Cardiac septum (tissue), 1 donor: ENCODE data around the gene STXBP1. TPM values are rescaled to one million over a fixed set of nuclear protein-coding genes. Genes with fewer than 3 reads are reported as not detected.

ENCODE experiments used
- DNase-seq: peaks from one replicate; pipeline ENCODE4 v3.0.0-alpha.2; 2020; ENCODE audit warnings: low spot score
- intact Hi-C: fragments of 100-400 bp; cut with DNase I; formaldehyde crosslinking; loops from one replicate; pipeline ENCODE4 v1.14.0; 2022
- total RNA-seq: library from RNA; stranded (reverse); fragmentation: NEBNext Ultra II Directional; extraction: Animal tissue kit (Norgen Biotek cat#: 25700); gene quantifications from one replicate; pipeline ENCODE4 v1.2.1, GENCODE V29; 2021
- donor health status: DM: no; HTN: no; CAD: no.

STXBP1 gene
- total RNA-seq, 1 donor from 2014 or later = 46.6 TPM

DNA sequence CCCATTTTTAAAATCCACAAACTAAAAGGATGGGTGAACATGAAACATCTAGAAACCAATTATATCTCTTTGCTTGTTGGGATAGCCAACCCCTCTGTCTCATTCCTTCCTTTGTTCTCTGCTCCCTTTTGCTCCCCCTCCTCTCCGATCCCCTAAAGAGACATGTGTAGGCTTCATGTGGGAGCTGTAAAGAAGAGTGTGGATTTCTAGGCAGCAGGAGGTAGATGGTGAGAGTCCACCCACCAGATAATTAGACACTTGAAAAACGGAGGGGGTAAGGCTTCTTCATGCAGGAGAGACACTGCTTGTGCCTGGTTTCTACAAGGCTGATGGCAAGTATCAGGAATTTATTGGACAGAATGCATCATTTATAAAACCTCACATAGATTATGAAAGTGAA lies 67.4 kb downstream of the STXBP1 start:
- DNase-seq = no peak
- intact Hi-C loops = no loop called here

DNA sequence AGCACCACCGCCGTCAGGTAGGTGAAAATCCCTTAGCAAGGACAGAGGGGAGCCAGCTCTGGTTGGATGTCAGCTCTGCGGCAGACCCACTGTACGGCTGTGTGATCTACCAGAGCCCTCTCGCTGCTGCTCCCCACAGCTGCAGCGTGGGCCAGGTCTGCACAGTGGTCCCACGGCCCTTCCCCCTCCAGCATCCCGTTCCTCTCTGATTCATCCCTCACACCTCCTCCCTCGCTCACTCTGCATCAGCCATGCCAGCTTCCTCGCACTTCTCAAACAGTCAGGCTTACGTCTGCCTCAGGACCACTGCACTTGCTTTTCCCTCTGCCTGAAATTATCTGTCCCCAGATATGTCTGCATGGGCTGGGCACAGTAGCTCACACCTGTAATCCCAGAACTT lies 68.1 kb downstream of the STXBP1 start:
- DNase-seq = no peak
- intact Hi-C loops = no loop called here

DNA sequence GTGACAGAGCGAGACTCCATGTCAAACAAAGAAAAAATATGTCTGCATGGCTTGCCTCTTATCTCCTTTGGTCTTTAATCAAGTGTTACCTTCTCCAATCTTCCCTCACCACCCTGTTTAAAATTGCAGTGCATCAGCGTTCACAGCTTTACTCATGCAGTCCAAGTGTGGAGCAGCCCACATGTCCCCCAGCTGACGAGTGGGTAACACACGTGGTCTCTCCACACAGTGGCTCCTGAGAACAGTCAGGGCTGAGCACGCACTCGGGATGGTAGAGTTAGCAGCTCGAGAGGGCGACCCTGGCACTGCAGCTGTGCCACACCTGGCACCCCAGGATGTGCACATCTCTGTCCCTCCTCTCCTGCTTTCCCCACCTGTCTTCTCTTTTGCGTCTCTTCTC lies 68.8 kb downstream of the STXBP1 start:
- DNase-seq = no peak
- intact Hi-C loops = no loop called here

DNA sequence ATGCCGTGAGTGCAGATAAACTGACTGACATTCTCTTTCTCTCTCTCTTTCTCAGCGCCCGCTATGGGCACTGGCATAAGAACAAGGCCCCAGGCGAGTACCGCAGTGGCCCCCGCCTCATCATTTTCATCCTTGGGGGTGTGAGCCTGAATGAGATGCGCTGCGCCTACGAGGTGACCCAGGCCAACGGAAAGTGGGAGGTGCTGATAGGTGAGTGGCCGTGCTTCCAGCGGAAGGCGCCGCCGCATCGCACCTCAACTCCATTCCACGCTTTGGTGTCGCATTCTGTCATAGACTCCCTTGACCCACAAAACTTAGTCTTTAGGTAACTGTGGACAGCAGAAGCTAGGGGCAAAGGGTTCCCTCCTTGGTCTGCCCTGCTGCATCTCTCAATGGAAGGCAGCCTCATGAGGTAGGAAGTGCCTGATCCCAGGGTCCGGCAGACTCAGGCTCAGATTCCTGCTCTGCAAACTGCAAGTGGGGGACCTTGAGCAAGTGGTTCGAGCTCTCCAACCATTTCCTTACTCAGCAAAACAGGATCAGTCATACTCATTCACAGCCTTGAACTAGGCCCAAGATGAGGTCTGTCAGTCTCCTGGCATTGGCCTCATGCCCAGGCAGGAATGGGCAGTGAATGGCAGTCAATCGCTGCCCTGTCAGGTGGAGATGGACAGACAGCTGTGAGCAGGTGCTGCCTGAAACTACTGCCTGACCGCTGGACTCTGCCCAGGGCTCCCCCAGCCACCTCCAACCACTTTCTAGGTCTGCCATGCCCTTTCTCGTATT lies 70.5 kb downstream of the STXBP1 start:
- no peak for DNase-seq
- intact Hi-C loops = no loop called here

DNA sequence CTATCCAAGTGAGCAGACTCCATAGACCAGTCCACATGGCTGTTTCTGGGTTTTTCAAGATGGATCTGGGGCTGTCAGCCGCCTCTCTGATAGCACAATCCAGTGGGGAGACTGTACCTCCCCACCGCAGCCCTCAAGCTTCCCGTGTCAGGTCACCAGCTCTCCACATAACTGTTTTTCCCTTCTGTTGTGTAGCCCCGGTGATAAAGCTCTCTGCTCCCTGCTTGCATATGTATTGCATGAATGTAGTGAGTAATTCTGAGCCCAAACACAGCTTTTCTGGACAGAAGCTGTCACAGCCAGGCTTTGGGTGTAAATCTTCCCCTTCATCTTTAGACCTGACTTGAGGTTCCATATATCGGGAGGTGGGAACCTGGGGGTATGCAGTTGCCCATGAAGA lies 71.6 kb downstream of the STXBP1 start:
- intact Hi-C loops = no loop called here
- no peak for DNase-seq

DNA sequence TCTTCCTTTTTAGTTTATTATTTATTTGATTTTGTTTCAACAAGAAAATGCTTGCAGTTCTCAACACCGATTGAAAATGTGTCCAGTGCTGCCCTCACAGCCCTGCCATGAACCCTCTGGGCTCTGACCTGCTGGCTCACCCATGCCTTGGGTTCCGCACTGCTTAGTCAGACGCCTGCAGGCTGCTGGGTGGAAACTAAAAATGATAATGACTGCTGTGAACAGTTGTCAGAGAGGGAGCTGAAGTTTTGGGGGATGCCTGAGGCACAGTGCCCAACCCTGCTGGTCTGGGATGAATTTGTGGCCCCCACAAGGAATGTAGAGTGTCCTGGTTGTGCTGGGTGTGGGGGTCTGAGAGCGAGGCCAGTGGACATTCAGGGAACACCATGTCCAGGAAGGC lies 72.5 kb downstream of the STXBP1 start:
- intact Hi-C loops = no loop called here

DNA sequence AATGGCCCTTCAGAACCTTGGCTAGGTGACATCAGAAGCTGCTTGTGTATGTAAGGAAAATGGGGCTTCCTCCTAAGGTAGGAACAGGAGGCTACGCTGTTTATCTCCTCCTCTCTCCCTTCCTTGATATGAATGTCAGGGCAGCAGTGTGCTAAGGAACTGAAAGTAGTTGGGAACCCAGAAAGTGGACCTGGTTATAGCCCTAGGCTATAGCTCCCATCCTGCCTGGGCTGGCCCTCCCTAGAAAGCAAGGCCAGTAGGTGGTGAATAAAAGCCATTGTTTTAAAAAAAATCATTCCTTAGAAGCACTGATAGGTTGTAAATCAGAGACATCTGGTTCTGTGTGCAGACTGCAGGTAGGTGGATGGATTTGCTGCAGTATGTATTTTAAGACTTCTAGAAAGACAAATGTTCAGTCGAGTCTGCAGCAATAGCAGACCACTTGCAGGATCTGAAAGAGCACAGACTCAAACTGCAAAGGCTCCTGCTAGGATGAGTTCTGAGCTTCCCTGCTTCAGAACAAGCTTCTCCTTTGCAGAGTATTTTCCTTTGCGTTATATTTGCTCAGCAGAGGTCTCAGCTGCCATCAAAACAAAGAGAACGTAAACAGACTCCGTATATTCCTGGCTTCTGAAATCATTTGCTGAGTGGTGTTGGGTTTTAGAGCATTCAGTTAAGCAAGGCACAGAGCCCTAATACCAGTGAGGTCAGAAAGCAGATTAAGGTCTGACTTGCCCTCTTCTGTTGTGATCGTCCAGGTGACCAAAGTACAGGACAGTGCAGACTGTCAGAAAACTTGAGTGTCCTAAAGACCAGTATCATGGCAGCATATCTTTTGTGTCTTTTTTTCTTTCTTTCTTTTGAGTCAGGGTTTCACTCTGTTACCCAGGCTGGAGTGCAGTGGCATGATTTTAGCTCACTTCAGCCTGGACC lies 74.7 kb downstream of the STXBP1 start:
- intact Hi-C loops = no loop called here
- no peak for DNase-seq

More for the DNA sequence above, 72.5 kb downstream of the STXBP1 start:
- no peak for DNase-seq

DNA sequence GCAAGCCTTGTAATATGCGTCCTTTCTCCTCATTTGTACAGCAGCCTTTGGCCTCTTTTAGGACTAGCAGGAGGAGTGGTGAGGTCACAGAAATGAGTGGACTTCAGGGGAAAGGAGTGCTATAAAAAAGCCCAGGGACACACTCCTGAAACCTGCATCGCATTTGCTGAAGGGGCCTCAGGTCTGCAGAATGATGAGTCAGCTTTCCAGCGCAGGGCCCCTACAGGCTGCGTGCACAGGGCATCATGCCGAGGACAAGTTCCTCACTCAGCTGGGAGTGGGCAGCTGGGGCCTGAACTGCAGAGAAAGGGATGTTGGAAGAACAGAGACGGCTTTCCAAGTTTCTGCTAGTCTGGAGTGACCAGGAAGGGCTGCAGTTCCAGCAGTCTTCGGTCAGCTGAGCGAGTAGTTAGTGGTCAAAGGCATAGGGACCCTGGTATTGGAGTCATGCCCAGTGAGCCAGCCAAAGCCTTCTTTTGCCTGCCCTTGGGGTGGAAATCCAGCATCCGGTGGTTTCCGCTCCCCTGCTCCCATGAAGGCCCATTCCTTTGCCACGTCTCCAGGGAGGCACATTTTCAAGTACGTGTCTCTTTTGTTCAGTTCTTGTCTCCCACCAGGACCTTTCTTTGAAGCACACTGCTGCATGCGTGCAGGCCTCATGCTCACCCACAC lies 77.4 kb downstream of the STXBP1 start:
- DNase-seq = no peak
- intact Hi-C loops = no loop called here

DNA sequence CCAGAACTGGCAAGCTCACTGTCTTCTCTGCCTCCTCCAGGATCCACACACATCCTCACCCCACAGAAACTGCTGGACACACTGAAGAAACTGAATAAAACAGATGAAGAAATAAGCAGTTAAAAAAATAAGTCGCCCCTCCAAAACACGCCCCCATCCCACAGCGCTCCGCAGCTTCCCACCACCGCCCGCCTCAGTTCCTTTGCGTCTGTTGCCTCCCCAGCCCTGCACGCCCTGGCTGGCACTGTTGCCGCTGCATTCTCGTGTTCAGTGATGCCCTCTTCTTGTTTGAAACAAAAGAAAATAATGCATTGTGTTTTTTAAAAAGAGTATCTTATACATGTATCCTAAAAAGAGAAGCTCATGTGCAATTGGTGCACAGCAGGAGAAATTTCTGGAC lies 78.7 kb downstream of the STXBP1 start:
- no peak for DNase-seq
- intact Hi-C loops = no loop called here

DNA sequence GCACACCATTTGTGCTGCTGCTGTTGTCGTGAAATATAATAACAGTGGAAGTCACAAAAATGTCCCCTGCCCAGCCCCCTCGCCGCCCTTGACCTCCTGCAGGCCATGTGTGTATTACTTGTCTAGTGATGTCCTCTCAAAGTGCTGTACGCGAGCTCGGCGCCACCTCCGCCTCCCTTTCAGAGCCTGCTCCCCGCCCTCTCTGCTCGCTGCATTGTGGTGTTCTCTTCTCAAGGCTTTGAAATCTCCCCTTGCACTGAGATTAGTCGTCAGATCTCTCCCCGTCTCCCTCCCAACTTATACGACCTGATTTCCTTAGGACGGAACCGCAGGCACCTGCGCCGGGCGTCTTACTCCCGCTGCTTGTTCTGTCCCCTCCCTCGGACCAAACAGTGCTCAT lies 80.0 kb downstream of the STXBP1 start:
- DNase-seq = no peak
- intact Hi-C loops = no loop called here

DNA sequence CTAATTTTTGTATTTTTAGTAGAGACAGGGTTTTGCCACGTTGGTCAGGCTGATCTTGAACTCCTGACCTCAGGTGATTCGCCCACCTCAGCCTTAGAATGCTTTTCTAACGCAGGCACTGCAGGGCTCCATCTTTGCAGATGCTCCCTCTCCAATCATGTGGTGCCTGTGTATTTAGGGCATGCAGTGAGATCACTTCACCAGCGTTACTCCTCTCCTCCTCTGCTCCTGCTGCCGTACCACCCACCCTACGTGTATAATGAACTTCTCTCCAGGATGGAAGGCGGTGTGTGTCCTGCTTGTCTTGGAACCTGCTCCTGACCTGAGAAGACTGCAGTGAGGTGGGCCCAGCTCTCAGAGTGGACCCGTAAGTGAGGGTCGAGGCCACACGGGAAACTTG lies 81.1 kb downstream of the STXBP1 start:
- no peak for DNase-seq
- intact Hi-C loops = no loop called here

DNA sequence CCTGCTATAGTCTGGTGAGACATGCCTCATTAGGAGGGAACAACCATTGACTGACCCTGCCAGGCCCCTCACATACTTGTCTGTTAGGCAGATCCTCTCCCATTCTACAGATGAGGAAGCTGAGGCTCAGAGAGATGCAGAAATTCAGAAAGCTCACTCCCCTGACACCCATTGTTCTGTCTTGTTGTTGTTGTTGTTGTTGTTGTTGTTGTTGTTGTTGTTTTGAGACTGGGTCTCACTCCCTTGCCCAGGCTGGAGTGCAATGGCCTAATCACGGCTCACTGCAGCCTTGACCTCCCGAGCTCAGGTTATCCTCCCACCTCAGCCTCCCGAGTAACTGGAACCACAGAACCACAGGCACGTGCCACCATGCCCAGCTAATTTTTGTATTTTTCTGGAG lies 81.6 kb downstream of the STXBP1 start:
- intact Hi-C loops = no loop called here
- DNase-seq = no peak

DNA sequence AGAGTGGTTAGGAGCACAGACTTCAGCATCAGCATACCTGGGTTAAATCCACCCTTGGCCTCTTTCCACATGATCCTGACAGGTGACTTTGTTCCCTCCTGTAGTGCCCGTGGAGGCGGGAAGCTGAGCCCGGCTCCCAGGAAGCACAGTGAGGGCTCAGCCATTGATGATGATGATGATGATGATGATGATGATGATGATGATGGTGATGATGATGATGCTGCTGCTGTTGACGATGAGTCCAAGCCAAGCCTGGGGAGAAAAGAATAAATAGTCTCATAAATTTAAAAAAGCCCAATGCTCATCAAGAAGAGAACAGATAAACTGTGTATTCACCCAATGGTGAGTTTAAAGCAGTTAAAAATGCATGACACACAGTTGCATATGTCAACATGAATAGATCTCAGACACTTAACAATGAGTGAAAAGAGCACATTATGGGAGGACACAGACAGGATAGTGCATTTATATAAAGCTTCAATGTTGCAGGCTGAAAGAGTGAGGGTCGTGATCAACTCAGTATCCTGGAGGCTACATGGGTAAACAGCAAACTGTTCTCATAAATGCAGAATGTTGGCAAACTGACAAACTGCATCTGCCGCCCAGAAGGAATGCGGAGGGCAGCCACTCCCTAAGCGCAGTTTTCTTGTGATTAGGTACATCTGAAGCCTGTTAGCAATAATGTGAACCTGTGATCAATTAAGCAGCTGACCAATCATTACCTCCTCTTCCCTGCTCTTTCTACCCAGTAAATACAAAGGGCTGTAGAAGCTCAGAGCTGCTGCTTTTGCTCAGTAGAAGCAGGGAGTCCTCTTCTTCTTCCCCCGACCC lies 83.0 kb downstream of the STXBP1 start:
- intact Hi-C loops = loop anchor here (5.0 kb wide), 1 partner anchor 83 kb away; the partner anchor contains the start of gene STXBP1
- DNase-seq = no peak

DNA sequence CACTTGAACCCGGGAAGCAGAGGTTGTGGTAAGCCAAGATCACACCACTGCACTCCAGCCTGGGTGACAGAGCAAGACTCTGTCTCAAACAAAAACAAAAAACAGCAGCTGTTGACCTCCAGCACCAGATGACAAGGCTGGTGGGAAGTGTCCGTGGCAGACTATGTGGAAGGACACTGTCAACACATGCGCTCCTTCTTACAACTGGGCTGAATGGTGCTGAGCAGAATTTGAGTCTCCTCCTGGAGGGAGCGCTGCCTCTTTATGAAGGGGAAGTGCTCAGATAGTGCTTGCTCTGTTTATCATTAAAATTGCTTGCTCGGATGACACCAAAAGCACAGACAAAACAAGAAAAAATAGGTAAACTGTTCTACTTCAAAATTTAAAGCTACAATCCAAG lies 85.5 kb downstream of the STXBP1 start:
- DNase-seq = no peak
- intact Hi-C loops = loop anchor here (5.0 kb wide), 1 partner anchor 85 kb away; the partner anchor contains the start of gene STXBP1

DNA sequence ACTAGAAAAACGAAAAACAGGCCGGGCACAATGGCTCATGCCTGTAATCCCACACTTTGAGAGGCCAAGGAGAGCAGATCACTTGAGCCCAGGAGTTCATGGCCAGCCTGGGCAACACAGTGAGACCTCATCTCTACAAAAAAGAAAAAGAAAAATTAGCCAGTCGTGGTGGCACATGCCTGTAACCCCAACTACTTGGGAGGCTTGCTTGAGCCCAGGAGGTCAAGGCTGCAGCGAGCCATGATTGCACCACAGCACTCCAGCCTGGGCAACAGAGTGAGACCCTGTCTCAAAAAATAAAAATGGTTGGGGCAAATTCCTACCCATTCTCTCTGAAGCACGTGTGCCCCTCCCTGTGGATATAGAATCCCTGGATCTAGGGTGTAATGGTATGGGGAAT lies 86.3 kb downstream of the STXBP1 start:
- intact Hi-C loops = loop anchor here (5.0 kb wide), 1 partner anchor 86 kb away; the partner anchor contains the start of gene STXBP1
- DNase-seq = no peak

DNA sequence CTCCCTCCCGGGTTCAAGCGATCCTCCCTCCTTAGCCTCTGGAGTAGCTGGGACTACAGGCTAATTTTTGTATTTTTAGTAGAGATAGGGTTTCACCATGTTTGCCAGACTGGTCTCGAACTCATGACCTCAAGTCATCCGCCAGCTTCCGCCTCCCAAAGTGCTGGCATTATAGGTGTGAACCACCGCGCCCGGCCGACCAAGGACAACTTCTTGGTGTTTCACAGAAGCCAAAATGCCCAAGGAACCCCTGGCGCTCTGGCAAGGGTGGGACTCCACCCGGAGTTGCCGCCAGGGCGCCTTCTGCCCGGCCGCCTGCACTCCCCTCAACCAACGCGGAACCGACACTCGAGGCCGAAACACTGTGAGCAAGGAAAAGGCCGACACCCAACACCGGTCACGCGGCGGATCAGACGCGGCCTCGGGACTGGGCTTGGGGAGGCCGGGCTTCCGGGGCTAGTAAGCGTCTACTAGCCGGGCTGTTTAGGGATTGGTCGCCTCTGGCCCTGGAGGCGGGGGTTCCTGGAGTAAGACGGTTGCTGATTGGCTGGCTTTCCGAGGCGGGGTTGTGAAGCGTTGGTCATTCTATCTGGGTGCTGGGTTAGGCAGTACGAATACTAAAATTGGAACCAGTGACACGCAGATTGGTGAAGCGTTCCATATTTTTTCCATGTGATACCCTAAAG lies 87.1 kb downstream of the STXBP1 start:
- DNase-seq = peak; percentile 98
- intact Hi-C loops = loop anchor here (5.0 kb wide), 1 partner anchor 87 kb away; the partner anchor contains the start of gene STXBP1

DNA sequence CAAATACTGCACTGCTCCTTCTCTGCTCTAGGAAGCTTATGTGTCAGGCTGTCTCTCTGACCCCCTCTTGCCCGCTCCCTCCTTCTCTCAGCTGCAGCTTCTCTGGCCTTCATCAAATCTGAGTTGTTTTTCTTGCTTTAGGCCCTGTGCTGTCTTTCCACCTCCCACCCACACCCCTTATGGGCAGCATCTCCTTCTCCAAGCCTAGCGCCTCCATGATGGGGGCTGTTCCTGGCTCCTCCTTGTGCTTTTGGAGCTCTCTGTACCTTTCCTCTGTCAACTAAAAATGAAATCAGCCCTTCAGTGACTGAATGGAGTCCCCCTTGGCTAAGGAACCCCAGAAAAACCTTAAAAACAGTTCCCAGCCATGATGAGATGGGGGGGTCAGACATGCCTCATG lies 88.1 kb downstream of the STXBP1 start:
- intact Hi-C loops = no loop called here
- DNase-seq = no peak

DNA sequence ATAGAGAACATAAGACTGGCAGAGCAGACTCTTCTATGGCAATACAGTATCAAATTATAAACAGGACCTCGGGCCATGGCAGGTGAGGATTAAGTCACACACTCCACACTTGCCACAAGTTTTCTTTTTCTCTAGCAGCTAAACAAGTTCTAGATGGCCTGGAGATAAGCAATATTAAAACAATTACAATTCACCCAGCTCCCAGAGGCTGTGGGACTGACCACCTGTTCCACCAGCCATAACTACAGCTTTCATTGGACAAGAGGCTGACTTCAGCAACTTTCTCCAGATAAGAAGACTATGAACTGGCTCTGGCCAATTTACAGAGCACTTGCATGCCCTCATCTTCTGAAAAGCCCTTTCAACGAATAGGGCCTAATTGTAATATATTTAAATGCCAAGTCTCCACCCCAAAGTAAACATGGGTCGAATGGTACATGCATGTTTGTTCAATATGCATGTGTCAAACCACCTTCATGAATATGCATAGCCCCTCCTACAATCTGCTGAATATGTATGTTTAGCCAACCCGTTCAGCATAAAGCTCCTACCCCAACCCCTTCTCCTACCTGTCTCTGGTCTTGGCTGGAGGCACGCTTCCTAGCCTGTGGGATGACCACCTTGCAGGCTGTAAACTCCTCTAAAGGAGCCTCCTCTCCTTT lies 88.6 kb downstream of the STXBP1 start:
- intact Hi-C loops = no loop called here
- DNase-seq = no peak
